Fibroblast of peridontal ligament (primary cell): ENCODE data around the gene THSD7B.
A peak's percentile ranks its signal among the peaks of the same experiment; 100 is the strongest.

ENCODE experiments used
- DNase-seq: peaks from one replicate; pipeline ENCODE4 v3.0.0-alpha.2; 2010; ENCODE audit errors: extremely low read depth

THSD7B gene

DNA sequence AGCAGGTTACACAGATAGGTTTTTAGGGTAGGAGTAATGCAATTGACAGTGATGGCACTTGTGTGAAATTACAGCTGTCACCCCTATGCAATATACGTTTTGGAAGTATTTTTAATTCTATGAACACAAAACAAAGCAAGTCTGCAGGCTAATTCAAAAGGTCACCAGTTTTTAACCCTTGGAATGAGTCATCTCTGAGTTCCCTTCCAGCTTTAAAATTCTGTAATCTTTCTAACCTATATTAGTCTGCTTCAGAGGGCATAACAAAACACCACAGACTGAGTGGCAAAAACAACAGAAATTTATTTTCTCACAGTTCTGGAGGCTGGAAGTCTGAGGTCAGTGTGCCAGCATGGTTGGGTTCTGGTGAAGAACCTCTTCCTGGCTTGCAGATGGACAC, 602.0 kb downstream of the THSD7B start:
- no peak for DNase-seq

GRCh38 chr2:137369106-137369505, 603.8 kb downstream of the THSD7B start:
- DNase-seq = no peak

GRCh38 chr2:137379186-137379585, 613.8 kb downstream of the THSD7B start:
- no peak for DNase-seq

GRCh38 chr2:137380610-137381009, 615.3 kb downstream of the THSD7B start:
- peak; percentile 6 for DNase-seq

DNA sequence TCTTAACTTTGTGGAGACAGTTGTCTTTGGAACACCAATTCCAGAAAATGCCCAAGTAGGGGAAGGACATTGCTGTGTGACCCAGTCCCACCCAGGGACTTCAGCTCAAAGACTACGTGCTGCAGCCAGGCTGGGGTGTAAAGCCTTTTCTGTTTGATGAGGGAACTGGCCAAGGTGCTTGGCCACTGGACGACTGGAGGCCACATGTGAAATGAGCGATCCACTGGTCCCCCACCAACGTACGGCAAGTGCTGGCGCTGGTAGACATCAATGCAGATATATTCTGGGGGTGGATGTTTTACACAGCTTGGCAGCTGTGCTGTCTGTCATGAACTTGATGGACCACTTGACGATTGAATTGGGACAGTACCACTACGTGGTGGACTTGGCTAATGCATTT, 616.4 kb downstream of the THSD7B start:
- DNase-seq = no peak

DNA sequence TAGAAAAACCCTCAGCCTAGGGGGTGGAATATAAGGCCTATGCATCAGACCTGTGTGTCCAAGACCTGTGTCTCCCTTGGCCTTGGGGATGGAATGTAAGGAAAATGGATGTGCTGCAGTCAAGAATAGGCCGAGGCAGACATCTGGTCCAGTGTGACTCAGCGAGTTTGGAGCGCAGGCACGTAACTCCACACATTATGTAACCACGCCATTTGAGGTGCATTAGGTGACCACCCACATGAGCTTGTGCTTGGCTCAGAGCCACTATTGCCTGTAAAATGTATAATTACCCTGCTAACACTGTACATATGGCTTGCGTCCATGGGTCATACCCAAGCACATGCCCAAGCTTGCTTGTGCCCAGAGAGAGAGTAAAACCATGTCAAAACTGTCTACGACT, 618.0 kb downstream of the THSD7B start:
- DNase-seq = no peak

DNA sequence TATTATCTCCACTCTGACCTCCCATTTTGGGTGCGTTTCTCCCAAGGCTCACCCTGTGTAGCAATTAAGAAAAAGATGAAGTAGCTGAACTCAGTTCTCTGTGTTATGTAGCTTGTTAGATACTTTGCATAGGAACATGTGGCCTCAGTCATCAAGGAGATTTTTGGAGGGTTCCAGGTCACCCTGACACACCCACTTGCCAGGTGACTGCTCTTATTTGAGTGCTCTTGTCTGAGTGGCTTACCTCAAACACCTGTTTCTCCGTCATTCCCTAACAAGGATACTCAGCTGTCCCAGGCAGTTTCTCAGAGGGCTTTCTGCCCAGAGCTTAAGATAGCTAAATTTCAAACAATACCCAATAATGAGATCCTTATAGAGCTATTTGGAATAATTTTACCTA, 621.7 kb downstream of the THSD7B start:
- no peak for DNase-seq

- DNase-seq = no peak
Observed at GRCh38 chr2:137405496-137405895, 640.2 kb downstream of the THSD7B start.

DNA sequence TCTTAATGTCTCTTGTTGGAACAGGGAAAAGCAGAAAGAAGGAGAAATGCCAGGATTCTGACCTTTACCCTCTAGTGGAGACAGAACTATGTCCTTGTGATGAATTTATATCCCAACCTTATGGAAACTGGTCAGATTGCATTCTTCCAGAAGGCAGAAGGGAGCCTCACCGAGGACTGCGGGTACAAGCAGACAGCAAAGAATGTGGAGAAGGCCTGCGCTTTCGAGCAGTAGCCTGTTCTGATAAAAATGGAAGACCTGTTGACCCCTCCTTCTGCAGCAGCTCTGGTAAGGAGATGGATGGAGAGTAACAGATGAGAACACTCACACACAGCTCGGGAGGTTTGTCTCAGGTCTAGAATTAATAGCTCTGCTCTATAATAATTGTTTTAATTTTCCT, 646.2 kb downstream of the THSD7B start:
- no peak for DNase-seq

DNA sequence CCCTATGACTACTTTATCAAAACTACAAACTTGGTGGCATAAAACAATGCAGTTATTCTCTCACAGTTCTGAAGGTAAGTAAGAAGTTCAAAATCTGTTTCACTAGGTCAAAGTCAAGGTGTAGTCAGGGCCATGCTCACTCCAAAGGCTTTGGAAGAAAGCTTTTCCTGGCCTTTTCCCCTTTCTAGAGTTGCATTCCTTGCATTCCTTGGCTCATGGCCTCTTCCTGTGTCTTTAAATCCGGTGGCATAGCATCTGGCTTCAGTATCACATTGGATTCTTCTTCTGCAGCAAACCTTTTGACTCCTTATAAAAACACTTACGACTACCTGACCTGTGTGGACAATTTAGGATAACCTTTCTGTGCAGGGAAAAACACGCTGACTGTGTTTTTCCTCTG, 655.4 kb downstream of the THSD7B start:
- DNase-seq = no peak

GRCh38 chr2:137435162-137435561, 669.8 kb downstream of the THSD7B start:
- peak; percentile 96 for DNase-seq

DNA sequence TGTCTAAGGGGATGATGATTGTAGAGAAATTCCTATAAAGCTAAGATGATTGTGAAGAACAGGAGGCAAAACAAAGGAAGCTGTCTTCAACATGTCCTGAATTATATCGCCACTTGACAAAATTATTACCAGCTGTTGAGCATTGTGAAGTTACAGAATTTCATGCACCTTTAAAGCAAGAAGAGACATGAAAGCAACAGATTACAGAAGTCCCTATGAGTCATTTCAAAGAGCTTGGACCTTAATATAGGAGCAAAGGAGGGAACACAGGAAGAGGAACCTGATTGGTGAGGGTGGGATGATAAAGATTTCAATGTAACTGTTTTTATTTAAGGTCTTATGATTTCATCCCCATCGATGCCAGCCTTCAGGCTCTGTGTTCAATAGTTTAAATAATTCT, 672.0 kb downstream of the THSD7B start:
- DNase-seq = no peak

DNA sequence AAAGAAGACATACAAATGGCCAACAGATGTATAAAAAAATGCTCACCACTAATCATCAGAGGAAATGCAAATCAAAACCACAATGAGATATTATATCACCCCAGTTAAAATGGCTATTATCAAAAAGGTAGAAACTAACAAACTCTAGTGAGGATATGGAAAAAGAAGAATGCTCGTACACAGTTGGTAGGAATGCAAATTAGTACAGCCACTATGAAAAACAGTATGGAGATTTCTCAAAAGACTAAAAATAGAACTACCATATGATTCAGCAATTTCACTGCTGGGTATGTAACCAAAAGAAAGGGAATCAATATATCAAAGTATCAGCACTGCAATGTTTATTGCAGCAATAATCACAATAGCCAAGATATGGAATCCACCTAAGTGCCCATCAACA, 679.6 kb downstream of the THSD7B start:
- no peak for DNase-seq

GRCh38 chr2:137449454-137449853, 684.1 kb downstream of the THSD7B start:
- no peak for DNase-seq

DNA sequence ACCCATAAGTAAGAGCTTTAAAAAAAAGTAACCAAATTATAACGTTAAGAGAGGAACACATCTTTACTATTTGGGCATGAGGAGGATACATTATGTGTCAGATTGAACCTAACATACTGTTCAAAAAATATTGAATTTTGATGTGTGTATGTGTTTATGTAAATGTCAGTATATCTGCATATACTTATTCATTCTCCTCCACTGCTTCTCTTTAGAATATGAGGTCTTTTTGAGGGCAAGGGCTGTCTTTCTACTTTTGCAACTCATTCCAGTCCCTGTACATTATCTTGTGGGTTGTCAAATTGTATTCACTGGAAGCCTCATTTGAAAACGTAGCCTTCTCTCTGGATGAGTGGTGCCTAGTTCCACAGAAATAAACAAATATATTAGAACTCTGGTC, 689.5 kb downstream of the THSD7B start:
- DNase-seq = no peak

DNA sequence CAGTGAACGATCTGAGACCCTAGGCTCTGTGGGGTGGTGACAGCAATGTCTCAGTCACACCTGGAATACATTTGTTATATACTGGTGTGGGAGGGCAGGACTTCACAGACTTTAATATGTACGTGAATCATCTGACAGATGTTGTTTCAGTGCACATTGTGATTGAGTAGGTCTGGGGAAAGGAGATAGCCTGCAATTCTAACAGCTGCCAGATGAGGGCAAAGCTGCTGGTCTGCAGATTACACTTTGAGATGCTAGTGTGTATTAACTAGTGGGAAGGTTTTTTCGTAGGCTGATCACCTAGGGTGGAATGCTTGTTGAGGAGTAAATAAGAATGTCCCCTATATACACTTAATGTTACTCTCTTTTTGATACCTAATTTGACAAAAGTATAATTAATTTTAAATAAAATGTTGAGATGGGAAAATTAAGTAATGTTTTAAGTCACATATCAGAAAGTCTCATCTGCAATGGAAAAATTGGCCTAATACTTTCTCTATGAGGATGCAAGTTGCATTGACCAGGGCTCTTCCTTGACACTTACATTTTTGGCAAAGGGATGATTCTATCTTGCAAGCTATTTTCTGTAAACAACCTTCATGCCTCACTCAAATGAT, 702.0 kb downstream of the THSD7B start:
- DNase-seq = peak; percentile 17

DNA sequence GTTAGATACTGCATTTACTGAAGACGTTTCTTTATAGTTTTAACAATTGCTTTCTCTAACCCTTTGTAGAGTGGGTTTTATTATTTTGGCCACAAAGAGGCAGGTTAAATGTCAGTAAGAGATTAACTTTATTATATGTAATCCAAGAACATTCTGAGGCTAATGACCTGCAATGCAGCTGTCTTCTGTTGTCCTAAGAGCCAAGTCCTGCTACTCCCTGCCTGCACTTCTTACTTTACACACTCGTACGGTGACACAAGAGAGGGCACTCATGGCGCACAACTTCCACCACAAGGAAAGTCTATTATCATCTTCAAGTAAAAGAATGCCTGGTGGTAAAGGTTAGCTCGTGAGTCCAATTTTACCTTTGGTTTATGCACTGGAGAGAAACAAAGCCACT, 727.9 kb downstream of the THSD7B start:
- no peak for DNase-seq

DNA sequence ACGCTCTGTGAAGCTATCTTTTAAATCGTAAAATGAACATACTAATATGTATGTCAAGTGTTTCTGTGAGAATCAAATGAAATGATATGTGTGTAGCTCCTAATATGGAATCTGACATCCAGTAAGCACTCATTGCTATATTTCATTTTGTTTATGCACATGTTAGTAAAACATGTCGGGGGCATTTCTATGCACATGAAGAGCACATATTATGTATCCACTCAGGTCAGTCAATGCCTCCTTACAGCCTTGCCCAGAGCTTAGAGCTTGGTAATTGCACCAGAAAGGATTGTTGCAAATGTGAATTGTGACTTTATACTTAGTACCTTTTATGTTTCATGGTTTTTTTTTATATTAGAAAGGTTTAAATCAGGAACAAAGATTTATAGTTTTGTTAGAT, 735.3 kb downstream of the THSD7B start:
- DNase-seq = no peak

- DNase-seq = no peak
Observed at GRCh38 chr2:137507237-137507636, 741.9 kb downstream of the THSD7B start.

DNA sequence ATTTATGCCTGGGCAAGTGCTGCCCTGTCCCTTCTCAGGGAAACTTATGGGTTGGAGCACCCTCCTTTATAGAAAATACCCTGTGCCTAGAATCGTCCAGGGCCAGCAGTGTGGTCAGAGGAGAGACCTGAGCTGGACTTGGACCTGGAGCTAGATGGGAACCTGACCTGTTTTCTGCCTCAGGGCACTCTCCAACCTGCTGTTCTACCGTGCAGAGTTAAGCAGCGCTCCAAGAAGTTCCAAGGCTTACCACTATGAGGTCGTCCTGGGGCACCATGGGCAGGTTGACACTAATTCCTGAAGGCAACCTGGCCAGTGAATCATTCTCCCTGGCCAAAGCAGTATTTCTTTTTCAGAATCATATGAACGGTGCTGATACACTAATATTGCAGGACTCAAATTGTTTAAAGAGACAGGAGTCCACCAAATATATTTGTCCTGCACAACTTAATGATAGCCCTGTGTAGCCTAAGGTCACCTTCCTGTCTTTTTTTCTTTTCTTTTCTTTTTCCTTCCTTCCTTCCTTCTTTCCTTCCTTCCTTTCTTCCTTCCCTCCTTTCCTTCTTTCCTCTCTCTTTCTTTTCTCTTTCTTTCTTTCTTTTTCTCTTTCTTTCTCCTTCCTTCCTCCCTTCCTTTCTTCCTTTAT, 743.5 kb downstream of the THSD7B start:
- DNase-seq = no peak

DNA sequence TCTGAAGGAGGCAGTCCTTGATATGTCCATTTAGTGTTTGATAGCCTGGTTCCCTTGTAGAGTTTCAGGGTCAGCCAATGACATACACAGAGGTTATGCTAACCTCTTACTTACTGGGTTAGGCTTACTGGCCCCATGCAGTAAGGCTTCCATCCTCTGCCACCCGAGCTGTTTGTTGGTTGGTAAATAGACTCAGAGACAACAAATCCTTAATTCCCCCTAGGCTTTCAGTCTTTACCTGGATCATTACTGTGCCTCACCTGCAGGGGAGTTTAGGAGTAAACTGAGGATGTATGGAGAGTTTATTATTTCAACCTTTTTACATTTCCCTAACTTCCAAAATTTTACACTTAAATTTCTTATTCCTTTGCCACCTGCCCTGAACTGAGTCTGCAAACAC, 746.2 kb downstream of the THSD7B start:
- no peak for DNase-seq

DNA sequence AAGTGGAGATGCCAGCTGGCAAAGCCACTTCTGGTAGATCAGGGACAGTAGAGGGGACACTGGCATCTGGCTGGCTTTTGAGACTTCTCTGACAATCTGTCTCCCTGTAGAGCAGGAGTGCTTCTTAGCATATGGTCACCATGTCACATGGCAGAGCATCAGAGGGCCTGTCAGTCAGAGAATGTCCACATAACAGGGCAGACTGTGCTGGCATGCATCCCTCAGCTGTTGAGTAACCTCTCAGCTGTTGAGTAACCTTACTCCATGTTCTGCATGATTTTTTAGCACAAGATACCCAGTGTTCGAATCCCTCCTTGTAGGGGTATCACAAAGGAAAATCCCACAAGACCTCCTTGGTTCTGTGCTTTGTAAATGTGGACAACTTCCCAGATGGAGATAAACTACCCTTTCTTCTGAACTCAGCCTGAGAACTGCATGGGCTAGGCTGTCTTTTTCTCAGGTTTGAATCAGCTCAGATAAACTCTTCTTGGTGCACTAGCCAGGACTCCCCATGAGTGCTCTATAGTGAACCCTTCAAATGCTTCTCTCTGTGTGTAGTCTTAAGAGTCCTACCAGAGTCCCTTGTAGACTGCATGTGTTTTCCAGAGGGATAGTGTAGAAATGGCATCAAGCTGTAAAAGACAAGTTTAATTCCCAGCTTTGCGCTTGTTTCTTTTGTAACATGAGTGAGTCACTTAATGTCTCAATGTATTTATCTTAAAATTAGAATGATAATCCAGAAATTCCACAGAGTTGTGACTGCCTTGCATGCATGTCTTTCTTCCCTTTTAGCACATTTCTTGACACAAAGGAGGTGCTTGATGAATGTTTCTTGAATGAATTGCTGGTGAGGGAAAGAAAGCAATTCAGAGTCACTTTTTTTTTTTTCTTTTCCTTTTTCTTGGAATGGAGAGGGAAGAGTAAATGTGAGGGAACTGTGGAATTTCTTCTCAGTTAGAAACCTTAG, 756.6 kb downstream of the THSD7B start:
- DNase-seq = no peak

- DNase-seq = no peak
Observed at GRCh38 chr2:137522620-137523011, 757.3 kb downstream of the THSD7B start.
